Memory B cell (primary cell): ENCODE results near the gene COL18A1.

Experiments
- ATAC-seq: fragments of 150-1000 bp; cut with Tn5 transposase; 2 replicates; pipeline ENCODE4 v1.10.0; 2021; ENCODE audit warnings: low read depth, mild to moderate bottlenecking, moderate library complexity
- DNase-seq, 2 donors: peaks; one replicate each; pipeline ENCODE4 v3.0.0; 2022; ENCODE audit warnings: low spot score in 2 of 2
- H3K27ac Mint-ChIP-seq: one replicate; pipeline ENCODE4 v1.8.0; 2022; ENCODE audit warnings: mild to moderate bottlenecking, moderate library complexity, mixed read lengths
- H3K27me3 Mint-ChIP-seq: one replicate; pipeline ENCODE4 v1.8.0; 2022; ENCODE audit warnings: mixed read lengths
- H3K36me3 Mint-ChIP-seq: one replicate; pipeline ENCODE4 v1.8.0; 2022; ENCODE audit warnings: mild to moderate bottlenecking, mixed read lengths
- H3K4me1 Mint-ChIP-seq: one replicate; pipeline ENCODE4 v1.8.0; 2022; ENCODE audit warnings: mixed read lengths
- H3K4me3 Mint-ChIP-seq: one replicate; pipeline ENCODE4 v1.8.0; 2022; ENCODE audit warnings: mild to moderate bottlenecking, moderate library complexity, mixed read lengths
- H3K9me3 Mint-ChIP-seq: one replicate; pipeline ENCODE4 v1.8.0; 2022; ENCODE audit warnings: mixed read lengths

Gene COL18A1

GRCh38 chr21:45415943-45416611 is 11.1 kb downstream of the COL18A1 start:
- no peaks in the 10 kb centered on the region for H3K9me3 Mint-ChIP-seq
- H3K27me3 Mint-ChIP-seq: peaks cover 12% of the 10 kb centered on the region
- ATAC-seq (no peak), DNase-seq (no peak)
- no peaks in the 10 kb centered on the region for H3K36me3 Mint-ChIP-seq
- H3K4me3 Mint-ChIP-seq: no peak overlapping the region
- no peak overlapping the region for H3K27ac Mint-ChIP-seq
- H3K4me1 Mint-ChIP-seq: no peaks in the 10 kb centered on the region

- ATAC-seq: no peak
- no peak for DNase-seq
- Mint-ChIP-seq H3K9me3 (no peaks in the 10 kb centered on the region), H3K4me1 (no peaks in the 10 kb centered on the region), H3K27ac (no peak overlapping the region), H3K36me3 (no peaks in the 10 kb centered on the region), H3K27me3 (peaks cover 12% of the 10 kb centered on the region), H3K4me3 (no peak overlapping the region)
Measured at GRCh38 chr21:45416620-45417019, 11.7 kb downstream of the COL18A1 start.

- Mint-ChIP-seq H3K9me3 (no peaks in the 10 kb centered on the region), H3K4me3 (no peak overlapping the region), H3K27ac (no peak overlapping the region), H3K4me1 (peaks cover 3% of the 10 kb centered on the region), H3K36me3 (no peaks in the 10 kb centered on the region), H3K27me3 (peaks cover 14% of the 10 kb centered on the region)
- DNase-seq: no peak
- ATAC-seq: no peak
Measured at GRCh38 chr21:45417256-45417950, 12.4 kb downstream of the COL18A1 start.

GRCh38 chr21:45417951-45418300 is 13.0 kb downstream of the COL18A1 start:
- ATAC-seq (no peak), DNase-seq (no peak)
- Mint-ChIP-seq H3K9me3 (no peaks in the 10 kb centered on the region), H3K4me1 (peaks cover 3% of the 10 kb centered on the region), H3K4me3 (no peak overlapping the region), H3K27ac (no peak overlapping the region), H3K36me3 (no peaks in the 10 kb centered on the region), H3K27me3 (peaks cover 12% of the 10 kb centered on the region)

GRCh38 chr21:45418301-45419071 is 13.5 kb downstream of the COL18A1 start:
- Mint-ChIP-seq H3K4me1 (peaks cover 3% of the 10 kb centered on the region), H3K4me3 (no peak overlapping the region), H3K9me3 (no peaks in the 10 kb centered on the region), H3K27ac (no peak overlapping the region), H3K36me3 (no peaks in the 10 kb centered on the region), H3K27me3 (peaks cover 12% of the 10 kb centered on the region)
- DNase-seq (no peak), ATAC-seq (no peak)

GRCh38 chr21:45419162-45419561 is 14.2 kb downstream of the COL18A1 start:
- Mint-ChIP-seq H3K4me3 (no peak overlapping the region), H3K36me3 (no peaks in the 10 kb centered on the region), H3K9me3 (no peaks in the 10 kb centered on the region), H3K27ac (no peak overlapping the region), H3K4me1 (peaks cover 3% of the 10 kb centered on the region), H3K27me3 (peaks cover 12% of the 10 kb centered on the region)
- DNase-seq (no peak), ATAC-seq (no peak)

GRCh38 chr21:45420061-45421041 is 15.4 kb downstream of the COL18A1 start:
- DNase-seq (no peak), ATAC-seq (no peak)
- H3K27me3 Mint-ChIP-seq: peaks cover 12% of the 10 kb centered on the region
- H3K4me1 Mint-ChIP-seq: peaks cover 3% of the 10 kb centered on the region
- no peaks in the 10 kb centered on the region for H3K9me3 Mint-ChIP-seq
- no peak overlapping the region for H3K4me3 Mint-ChIP-seq
- H3K36me3 Mint-ChIP-seq: no peaks in the 10 kb centered on the region
- H3K27ac Mint-ChIP-seq: no peak overlapping the region

- Mint-ChIP-seq H3K27me3 (peaks cover 12% of the 10 kb centered on the region), H3K36me3 (no peaks in the 10 kb centered on the region), H3K27ac (no peak overlapping the region), H3K9me3 (no peaks in the 10 kb centered on the region), H3K4me3 (no peak overlapping the region), H3K4me1 (peaks cover 3% of the 10 kb centered on the region)
- ATAC-seq (no peak), DNase-seq (no peak)
Measured at GRCh38 chr21:45421071-45421845, 16.3 kb downstream of the COL18A1 start.

GRCh38 chr21:45421846-45422775 is 17.1 kb downstream of the COL18A1 start:
- no peak for ATAC-seq
- H3K4me1 Mint-ChIP-seq: peaks cover 3% of the 10 kb centered on the region

GRCh38 chr21:45423201-45423955 is 18.4 kb downstream of the COL18A1 start:
- no peaks in the 10 kb centered on the region for H3K36me3 Mint-ChIP-seq
- H3K27ac Mint-ChIP-seq: no peak overlapping the region
- ATAC-seq (no peak), DNase-seq (no peak)
- peaks cover 3% of the 10 kb centered on the region for H3K4me1 Mint-ChIP-seq
- no peak overlapping the region for H3K4me3 Mint-ChIP-seq
- H3K27me3 Mint-ChIP-seq: peaks cover 8% of the 10 kb centered on the region
- no peaks in the 10 kb centered on the region for H3K9me3 Mint-ChIP-seq

More at GRCh38 chr21:45421846-45422775, 17.1 kb downstream of the COL18A1 start:
- DNase-seq: no peak
- no peaks in the 10 kb centered on the region for H3K36me3 Mint-ChIP-seq
- H3K4me3 Mint-ChIP-seq: no peak overlapping the region
- H3K9me3 Mint-ChIP-seq: no peaks in the 10 kb centered on the region
- H3K27ac Mint-ChIP-seq: no peak overlapping the region
- H3K27me3 Mint-ChIP-seq: peaks cover 8% of the 10 kb centered on the region

- H3K4me3 Mint-ChIP-seq: no peak overlapping the region
- no peak for ATAC-seq
- DNase-seq: no peak
- H3K4me1 Mint-ChIP-seq: peaks cover 3% of the 10 kb centered on the region
- H3K27ac Mint-ChIP-seq: no peak overlapping the region
- no peaks in the 10 kb centered on the region for H3K36me3 Mint-ChIP-seq
- H3K9me3 Mint-ChIP-seq: no peaks in the 10 kb centered on the region
- peaks cover 3% of the 10 kb centered on the region for H3K27me3 Mint-ChIP-seq
Measured at GRCh38 chr21:45423968-45424853, 19.2 kb downstream of the COL18A1 start.
